Upper lobe of left lung (tissue), 6 donors: ENCODE measurements around the gene ANKRD44. TPM values are rescaled to one million over a fixed set of nuclear protein-coding genes. Genes with fewer than 3 reads are reported as not detected.

ENCODE experiments used
- ATAC-seq, 2 donors: fragments of 200-7000 bp; cut with Tn5 transposase; one replicate each; pipeline ENCODE4 v1.9.1; 2022; ENCODE audit warnings: mild to moderate bottlenecking in 2 of 2, moderate library complexity in 2 of 2; ENCODE audit not compliant: low FRiP score in 2 of 2
- DNase-seq, 2 donors: peaks; one replicate each; pipeline ENCODE4 v3.0.0-alpha.2; 2019 to 2020
- H3K27ac ChIP-seq, 4 donors: fragments of 200-600 bp; sonication (generic); one replicate each; pipeline ENCODE4 v1.5.1; 2016 to 2019
- H3K27me3 ChIP-seq, 4 donors: fragments of 200-600 bp; sonication (generic); one replicate each; pipeline ENCODE4 v1.5.1; 2017 to 2019
- H3K36me3 ChIP-seq, 4 donors: fragments of 200-600 bp; sonication (generic); one replicate each; pipeline ENCODE4 v1.5.1; 2016 to 2019
- H3K4me1 ChIP-seq, 4 donors: fragments of 200-600 bp; sonication (generic); one replicate each; pipeline ENCODE4 v1.5.1; 2018 to 2019
- H3K4me3 ChIP-seq, 4 donors: fragments of 200-600 bp; sonication (generic); one replicate each; pipeline ENCODE4 v1.5.1; 2017 to 2019; ENCODE audit warnings: mild to moderate bottlenecking in 2 of 4, moderate library complexity in 1 of 4
- H3K9me3 ChIP-seq, 4 donors: fragments of 200-600 bp; sonication (generic); one replicate each; pipeline ENCODE4 v1.5.1; 2018 to 2019
- CTCF ChIP-seq, 6 experiments: fragments of 450-650 bp in 4 of 6; fragments of 200-600 bp in 2 of 6; sonication (generic) in 2 of 6; IDR thresholded peaks; one replicate each; pipeline ENCODE4 v1.5.1; 2016 to 2019; ENCODE audit warnings: antibody characterized with exemption in 6 of 6
- EP300 ChIP-seq, 4 donors: sonication (generic); formaldehyde crosslinking; IDR thresholded peaks; one replicate each; pipeline ENCODE4 v1.5.1; 2017; ENCODE audit warnings: antibody characterized with exemption in 4 of 4, control low read depth in 2 of 4
- POLR2A ChIP-seq, 4 donors: fragments of 450-650 bp; IDR thresholded peaks; one replicate each; pipeline ENCODE4 v1.5.1; 2016 to 2017; ENCODE audit warnings: antibody characterized with exemption in 4 of 4, mild to moderate bottlenecking in 2 of 4
- POLR2AphosphoS5 ChIP-seq, 2 donors: sonication (generic); formaldehyde crosslinking; IDR thresholded peaks; one replicate each; pipeline ENCODE4 v1.5.1; 2017; ENCODE audit warnings: antibody characterized with exemption in 2 of 2
- WGBS, 2 donors: methylation state at CpG; one replicate each; pipeline ENCODE4 v1.1.5; 2017 to 2018; 5-methylcytosine and 5-hydroxymethylcytosine counted together
- total RNA-seq, 6 donors: library from RNA; depleted of rRNA in 4 of 6; stranded (reverse); fragments of >200 nt in 4 of 6; gene quantifications; one replicate each; pipeline versions ENCODE4 v1.1.0 to v1.2.1, GENCODE V29; 2016 to 2021
- donor health status: DM: no; HTN: no; CAD: no; lungs with moderate emphysema.
- donor health status: DM: no; HTN: yes; CAD: no; lungs with severe emphysema.

ANKRD44 gene
- total RNA-seq, 6 donors from 2014 or later, result 41.0 to 91.1 (median 61.7) TPM

- H3K27ac ChIP-seq, result peak overlapping the region in 1 of 4 donors; percentile 23
- TF ChIP-seq CTCF (IDR thresholded peaks at IDR 0.05) (no peak), POLR2AphosphoS5 (IDR thresholded peaks at IDR 0.05) (no peak), POLR2A (IDR thresholded peaks at IDR 0.05) (no peak), EP300 (IDR thresholded peaks at IDR 0.05) (no peak)
- peak in 1 of 2 donors; percentile 13 for ATAC-seq
- H3K4me1 ChIP-seq, result peaks cover 0 to 9% (median 6%) of the 10 kb centered on the region in 4 donors
- peak in 1 of 2 donors; percentile 9 for DNase-seq
- H3K36me3 ChIP-seq, result peaks cover 0 to 7% (median 2%) of the 10 kb centered on the region in 4 donors
- WGBS, 2 donors, result 73 to 85% methylated on average over 6 to 10 of the region's 10 CpGs
- H3K9me3 ChIP-seq, result no peaks in the 10 kb centered on the region
- H3K27me3 ChIP-seq, result no peaks in the 10 kb centered on the region
- no peak overlapping the region for H3K4me3 ChIP-seq
Measured at GRCh38 chr2:197090742-197091367, 219.7 kb downstream of the ANKRD44 start.

- Histone ChIP-seq H3K4me1 (peaks cover 0 to 10% (median 6%) of the 10 kb centered on the region in 4 donors), H3K27me3 (no peaks in the 10 kb centered on the region), H3K9me3 (no peaks in the 10 kb centered on the region), H3K4me3 (no peak overlapping the region), H3K27ac (no peak overlapping the region), H3K36me3 (peaks cover 0 to 7% (median 2%) of the 10 kb centered on the region in 4 donors)
- no peak for DNase-seq
- no peak for ATAC-seq
- WGBS, 2 donors, result 98 to 100% methylated on average over 2 of the region's 2 CpGs
- no peak for TF ChIP-seq EP300 (IDR thresholded peaks at IDR 0.05)
- no peak for TF ChIP-seq POLR2A (IDR thresholded peaks at IDR 0.05)
- no peak for TF ChIP-seq CTCF (IDR thresholded peaks at IDR 0.05)
- no peak for TF ChIP-seq POLR2AphosphoS5 (IDR thresholded peaks at IDR 0.05)
Measured at GRCh38 chr2:197089655-197090054, 220.9 kb downstream of the ANKRD44 start.

- peaks cover 0 to 10% (median 6%) of the 10 kb centered on the region in 4 donors for H3K4me1 ChIP-seq
- 78 to 79% methylated on average over 5 of the region's 5 CpGs for WGBS, 2 donors
- no peak for TF ChIP-seq EP300 (IDR thresholded peaks at IDR 0.05)
- no peak for TF ChIP-seq POLR2AphosphoS5 (IDR thresholded peaks at IDR 0.05)
- TF ChIP-seq POLR2A (IDR thresholded peaks at IDR 0.05), result no peak
- no peak for TF ChIP-seq CTCF (IDR thresholded peaks at IDR 0.05)
- ATAC-seq (peak in 1 of 2 donors; percentile 48), DNase-seq (no peak)
- H3K27ac ChIP-seq, result no peak overlapping the region
- H3K36me3 ChIP-seq, result peaks cover 0 to 9% (median 2%) of the 10 kb centered on the region in 4 donors
- no peaks in the 10 kb centered on the region for H3K27me3 ChIP-seq
- no peaks in the 10 kb centered on the region for H3K9me3 ChIP-seq
- no peak overlapping the region for H3K4me3 ChIP-seq
Measured at GRCh38 chr2:197088694-197089093, 221.9 kb downstream of the ANKRD44 start.

- Histone ChIP-seq H3K27ac (no peak overlapping the region), H3K27me3 (no peaks in the 10 kb centered on the region), H3K4me3 (no peak overlapping the region), H3K4me1 (peaks cover 0 to 10% (median 6%) of the 10 kb centered on the region in 4 donors), H3K9me3 (no peaks in the 10 kb centered on the region), H3K36me3 (peaks cover 0 to 22% (median 5%) of the 10 kb centered on the region in 4 donors)
- DNase-seq, result no peak
- ATAC-seq, result peak in 1 of 2 donors; percentile 77
- no peak for TF ChIP-seq EP300 (IDR thresholded peaks at IDR 0.05)
- WGBS, 2 donors, result 31 to 47% methylated on average over 4 of the region's 4 CpGs
Measured at GRCh38 chr2:197086500-197086899, 224.1 kb downstream of the ANKRD44 start.

GRCh38 chr2:197085665-197086064 lies 224.9 kb downstream of the ANKRD44 start:
- no peak for TF ChIP-seq POLR2A (IDR thresholded peaks at IDR 0.05)
- TF ChIP-seq CTCF (IDR thresholded peaks at IDR 0.05), result no peak
- no peak for TF ChIP-seq POLR2AphosphoS5 (IDR thresholded peaks at IDR 0.05)
- no peak for TF ChIP-seq EP300 (IDR thresholded peaks at IDR 0.05)
- peaks cover 0 to 10% (median 7%) of the 10 kb centered on the region in 4 donors for H3K4me1 ChIP-seq
- no peak for ATAC-seq

More at GRCh38 chr2:197085665-197086064, 224.9 kb downstream of the ANKRD44 start:
- WGBS, 2 donors, result 97% methylated on average over 5 of the region's 5 CpGs
- Histone ChIP-seq H3K36me3 (peaks cover 0 to 30% (median 11%) of the 10 kb centered on the region in 4 donors), H3K9me3 (no peaks in the 10 kb centered on the region), H3K27me3 (no peaks in the 10 kb centered on the region), H3K4me3 (no peak overlapping the region), H3K27ac (no peak overlapping the region)
- no peak for DNase-seq
